Smooth muscle cell (in vitro differentiated cells): Measurements from ENCODE around the gene KIZ. TPM values are rescaled to one million over a fixed set of nuclear protein-coding genes. Genes with fewer than 3 reads are reported as not detected.

Source experiments
- DNase-seq: peaks from one replicate; lab custom pipeline; 2025; ENCODE audit not compliant: unreplicated experiment; lab: John Stamatoyannopoulos, UW
- H2AFZ ChIP-seq: fragments of 200-600 bp; sonication (generic); 2 replicates; pipeline ENCODE4 v1.6.0; 2016; ENCODE audit warnings: antibody characterized with exemption, low read depth, mild to moderate bottlenecking
- H3F3A ChIP-seq: fragments of 200-600 bp; sonication (generic); 2 replicates; pipeline ENCODE4 v1.6.0; 2017; ENCODE audit warnings: antibody characterized with exemption, low read depth
- H3K27ac ChIP-seq: fragments of 200-600 bp; sonication (generic); 2 replicates; pipeline ENCODE4 v1.5.1; 2016; ENCODE audit warnings: low read depth, mild to moderate bottlenecking
- H3K27me3 ChIP-seq: fragments of 200-600 bp; sonication (generic); 2 replicates; pipeline ENCODE4 v1.6.1; 2016; ENCODE audit warnings: low read depth, mild to moderate bottlenecking
- H3K36me3 ChIP-seq: fragments of 200-600 bp; sonication (generic); 2 replicates; pipeline ENCODE4 v1.5.1; 2016; ENCODE audit warnings: low read depth
- H3K4me1 ChIP-seq: fragments of 200-600 bp; sonication (generic); 2 replicates; pipeline ENCODE4 v1.5.1; 2016; ENCODE audit warnings: low read depth
- H3K4me2 ChIP-seq: fragments of 200-600 bp; sonication (generic); 2 replicates; pipeline ENCODE4 v1.6.0; 2016; ENCODE audit warnings: mild to moderate bottlenecking
- H3K4me3 ChIP-seq: fragments of 200-600 bp; sonication (generic); 2 replicates; pipeline ENCODE4 v1.5.1; 2016; ENCODE audit warnings: mild to moderate bottlenecking
- H3K79me2 ChIP-seq: fragments of 200-600 bp; sonication (generic); 2 replicates; pipeline ENCODE4 v1.6.0; 2016; ENCODE audit warnings: low read depth, mild to moderate bottlenecking
- H3K9ac ChIP-seq: fragments of 200-600 bp; sonication (generic); 2 replicates; pipeline ENCODE4 v1.6.0; 2016; ENCODE audit warnings: low read depth
- H3K9me3 ChIP-seq: fragments of 200-600 bp; sonication (generic); replicated peaks from 2 replicates; pipeline ENCODE4 v1.5.1; 2016; ENCODE audit warnings: low read depth
- H4K20me1 ChIP-seq: fragments of 200-600 bp; sonication (generic); 2 replicates; pipeline ENCODE4 v1.6.0; 2016; ENCODE audit warnings: low read depth
- CTCF ChIP-seq: fragments of 200-600 bp; sonication (generic); IDR thresholded peaks from 2 replicates; pipeline ENCODE4 v1.5.1; 2017; ENCODE audit warnings: borderline replicate concordance, mild to moderate bottlenecking, antibody characterized with exemption; ENCODE audit not compliant: insufficient read depth, poor library complexity, severe bottlenecking
- WGBS: methylation state at CpG from one replicate; pipeline ENCODE4 v1.1.7; 2016; ENCODE audit warnings: low lambda C conversion rate; 5-methylcytosine and 5-hydroxymethylcytosine counted together
- polyA plus RNA-seq: library from polyadenylated mRNA; unstranded; fragments of >200 nt; fragmentation: Nextera tagmentation; extraction: Ambion mirVana; gene quantifications from 2 replicates; pipeline ENCODE4 v1.2.1, GENCODE V29; 2016
- total RNA-seq: library from RNA; depleted of rRNA; stranded (reverse); fragments of >200 nt; gene quantifications from 2 replicates; pipeline ENCODE4 v1.2.3, GENCODE V29; 2014

KIZ gene
- total and polyA plus RNA-seq, 2 experiments from 2014 or later = 19.2 to 20.9 TPM

- Histone ChIP-seq H3K4me2 (no peak overlapping the region), H2AFZ (no peak overlapping the region), H3K27ac (no peak overlapping the region), H3K27me3 (no peaks in the 10 kb centered on the region), H3K4me1 (no peaks in the 10 kb centered on the region), H3K4me3 (no peak overlapping the region), H4K20me1 (no peaks in the 10 kb centered on the region), H3K9ac (no peak overlapping the region), H3F3A (no peaks in the 10 kb centered on the region), H3K79me2 (no peaks in the 10 kb centered on the region), H3K9me3 (no peaks in the 10 kb centered on the region), H3K36me3 (no peaks in the 10 kb centered on the region)
- 88% methylated on average over 3 of the region's 3 CpGs for WGBS
- TF ChIP-seq CTCF = no peak
- DNase-seq = no peak
Measured at GRCh38 chr20:21257192-21257591, 131.3 kb downstream of the KIZ start.

GRCh38 chr20:21258411-21258810 lies 132.5 kb downstream of the KIZ start:
- no peak for TF ChIP-seq CTCF
- no peak overlapping the region for H3K4me3 ChIP-seq
- no peaks in the 10 kb centered on the region for H3K36me3 ChIP-seq
- H3K4me1 ChIP-seq = no peaks in the 10 kb centered on the region
- no peak overlapping the region for H3K9ac ChIP-seq
- H3K27me3 ChIP-seq = no peaks in the 10 kb centered on the region
- DNase-seq = no peak
- 90% methylated on average over 6 of the region's 6 CpGs for WGBS
- no peaks in the 10 kb centered on the region for H3K79me2 ChIP-seq
- H3F3A ChIP-seq = no peaks in the 10 kb centered on the region
- no peak overlapping the region for H3K27ac ChIP-seq
- no peak overlapping the region for H3K4me2 ChIP-seq
- H2AFZ ChIP-seq = no peak overlapping the region
- H3K9me3 ChIP-seq = no peaks in the 10 kb centered on the region
- no peaks in the 10 kb centered on the region for H4K20me1 ChIP-seq

GRCh38 chr20:21259346-21259745 lies 133.5 kb downstream of the KIZ start:
- no peaks in the 10 kb centered on the region for H3K9me3 ChIP-seq
- H3K9ac ChIP-seq = no peak overlapping the region
- WGBS = 85% methylated on average over 8 of the region's 8 CpGs
- no peaks in the 10 kb centered on the region for H3K36me3 ChIP-seq
- H3K4me1 ChIP-seq = no peaks in the 10 kb centered on the region
- DNase-seq = no peak
- TF ChIP-seq CTCF = no peak
- H3K27ac ChIP-seq = no peak overlapping the region
- H3K4me3 ChIP-seq = no peak overlapping the region
- H3K27me3 ChIP-seq = no peaks in the 10 kb centered on the region
- H3K79me2 ChIP-seq = no peaks in the 10 kb centered on the region
- no peak overlapping the region for H2AFZ ChIP-seq
- H3F3A ChIP-seq = no peaks in the 10 kb centered on the region
- no peaks in the 10 kb centered on the region for H4K20me1 ChIP-seq
- H3K4me2 ChIP-seq = no peak overlapping the region

- H2AFZ ChIP-seq = no peak overlapping the region
- no peaks in the 10 kb centered on the region for H3K27me3 ChIP-seq
- TF ChIP-seq CTCF = no peak
- H3K4me2 ChIP-seq = no peak overlapping the region
- H3K4me3 ChIP-seq = no peak overlapping the region
- no peak overlapping the region for H3K9ac ChIP-seq
- H3K36me3 ChIP-seq = no peaks in the 10 kb centered on the region
- H3K79me2 ChIP-seq = no peaks in the 10 kb centered on the region
- no peaks in the 10 kb centered on the region for H3K9me3 ChIP-seq
- H3K27ac ChIP-seq = no peak overlapping the region
- no peaks in the 10 kb centered on the region for H4K20me1 ChIP-seq
- H3F3A ChIP-seq = no peaks in the 10 kb centered on the region
- WGBS = 83% methylated on average over 2 of the region's 2 CpGs
- no peaks in the 10 kb centered on the region for H3K4me1 ChIP-seq
- DNase-seq = no peak
Measured at GRCh38 chr20:21262812-21263211, 136.9 kb downstream of the KIZ start.
